ENCODE data around the gene RCSD1.
"Not testable (repeated sequence)": the region's sequence is repeated elsewhere in the genome, so short reads cannot be mapped to it uniquely, and the experiment has no call there.

The RCSD1 gene

DNA sequence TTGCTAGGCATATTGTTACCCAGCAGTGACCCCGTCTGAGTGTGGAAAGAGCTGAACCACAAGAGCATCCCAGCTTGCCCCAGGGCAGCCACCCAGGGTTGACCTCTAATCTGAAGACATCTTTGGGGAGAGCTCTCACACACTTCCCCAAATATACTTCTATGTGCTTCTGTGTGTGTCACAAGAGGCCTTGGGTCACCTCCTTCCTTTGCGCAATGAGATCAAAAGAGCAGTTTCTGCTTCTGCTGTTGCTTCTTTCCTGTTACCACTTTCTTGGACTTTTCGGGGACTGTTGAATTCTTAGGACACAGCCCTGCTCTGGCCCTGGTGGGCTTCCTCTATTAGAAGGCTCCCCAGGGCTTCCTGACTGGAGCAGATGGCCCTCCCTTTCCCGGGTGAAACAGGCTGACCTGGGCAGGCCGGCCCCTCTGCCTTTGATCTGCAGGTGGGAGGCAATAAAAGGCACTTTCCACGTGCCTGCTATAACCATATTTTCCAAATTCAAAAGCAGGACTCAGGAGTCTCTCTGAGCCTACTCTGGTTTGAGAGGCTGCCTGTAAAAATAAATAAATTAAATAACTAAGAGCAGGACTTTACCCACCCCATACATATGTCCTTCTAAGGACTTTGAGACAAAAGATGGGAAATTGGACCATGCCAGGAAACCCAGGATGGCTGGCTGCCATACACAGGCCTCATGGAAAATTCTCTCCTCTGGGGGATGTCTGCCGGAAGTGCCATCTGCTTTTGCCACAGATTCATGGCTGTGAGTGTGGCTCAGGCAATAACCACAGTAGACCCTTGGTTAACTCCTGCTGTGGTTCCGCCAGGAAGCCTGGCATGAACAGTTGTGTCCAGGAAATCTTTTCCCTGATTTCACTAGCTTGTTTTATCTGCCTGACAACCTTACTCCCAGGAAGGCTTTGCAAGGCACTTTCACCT, 28.3 kb upstream of the RCSD1 start:
- Histone ChIP-seq H3K9me3 (no peaks in the 10 kb centered on the region), H3K27me3 (no peaks in the 10 kb centered on the region), H3K4me1 (peaks cover 20% of the 10 kb centered on the region), H3K4me3 (ENCODE audit: low read depth, low read length) (no peak overlapping the region), H3K36me3 (no peaks in the 10 kb centered on the region)
- DNase-seq = peak; percentile 52
- TF ChIP-seq, protein P1, sequence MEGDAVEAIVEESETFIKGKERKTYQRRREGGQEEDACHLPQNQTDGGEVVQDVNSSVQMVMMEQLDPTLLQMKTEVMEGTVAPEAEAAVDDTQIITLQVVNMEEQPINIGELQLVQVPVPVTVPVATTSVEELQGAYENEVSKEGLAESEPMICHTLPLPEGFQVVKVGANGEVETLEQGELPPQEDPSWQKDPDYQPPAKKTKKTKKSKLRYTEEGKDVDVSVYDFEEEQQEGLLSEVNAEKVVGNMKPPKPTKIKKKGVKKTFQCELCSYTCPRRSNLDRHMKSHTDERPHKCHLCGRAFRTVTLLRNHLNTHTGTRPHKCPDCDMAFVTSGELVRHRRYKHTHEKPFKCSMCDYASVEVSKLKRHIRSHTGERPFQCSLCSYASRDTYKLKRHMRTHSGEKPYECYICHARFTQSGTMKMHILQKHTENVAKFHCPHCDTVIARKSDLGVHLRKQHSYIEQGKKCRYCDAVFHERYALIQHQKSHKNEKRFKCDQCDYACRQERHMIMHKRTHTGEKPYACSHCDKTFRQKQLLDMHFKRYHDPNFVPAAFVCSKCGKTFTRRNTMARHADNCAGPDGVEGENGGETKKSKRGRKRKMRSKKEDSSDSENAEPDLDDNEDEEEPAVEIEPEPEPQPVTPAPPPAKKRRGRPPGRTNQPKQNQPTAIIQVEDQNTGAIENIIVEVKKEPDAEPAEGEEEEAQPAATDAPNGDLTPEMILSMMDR (IDR thresholded peaks at IDR 0.05; ENCODE audit: low read depth, low read length) = no peak

DNA sequence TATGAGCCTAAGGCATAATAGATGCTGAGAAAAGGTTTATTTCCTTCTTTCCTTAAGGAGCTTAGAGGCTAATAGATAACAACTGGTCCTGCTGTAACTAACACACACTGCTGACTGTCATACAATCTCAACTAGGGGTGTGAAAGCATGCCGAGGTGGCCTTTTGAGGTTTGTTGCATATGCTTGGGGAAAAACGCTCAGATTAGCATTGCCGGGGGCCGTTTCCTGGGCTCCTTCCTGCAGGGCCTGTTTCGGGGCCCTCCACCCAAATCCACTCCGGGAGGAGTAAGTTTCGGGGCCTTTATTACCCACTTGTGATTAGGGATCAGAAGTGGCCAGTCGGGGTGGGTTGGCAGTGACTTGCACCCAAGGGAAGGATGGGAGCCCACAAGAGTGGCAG, 27.2 kb upstream of the RCSD1 start:
- Histone ChIP-seq H3K4me1 (peaks cover 20% of the 10 kb centered on the region), H3K4me3 (ENCODE audit: low read depth, low read length) (no peak overlapping the region), H3K9me3 (no peaks in the 10 kb centered on the region), H3K27me3 (no peaks in the 10 kb centered on the region), H3K36me3 (no peaks in the 10 kb centered on the region)
- TF ChIP-seq, protein P1 (IDR thresholded peaks at IDR 0.05; ENCODE audit: low read depth, low read length) = no peak
- DNase-seq = no peak

DNA sequence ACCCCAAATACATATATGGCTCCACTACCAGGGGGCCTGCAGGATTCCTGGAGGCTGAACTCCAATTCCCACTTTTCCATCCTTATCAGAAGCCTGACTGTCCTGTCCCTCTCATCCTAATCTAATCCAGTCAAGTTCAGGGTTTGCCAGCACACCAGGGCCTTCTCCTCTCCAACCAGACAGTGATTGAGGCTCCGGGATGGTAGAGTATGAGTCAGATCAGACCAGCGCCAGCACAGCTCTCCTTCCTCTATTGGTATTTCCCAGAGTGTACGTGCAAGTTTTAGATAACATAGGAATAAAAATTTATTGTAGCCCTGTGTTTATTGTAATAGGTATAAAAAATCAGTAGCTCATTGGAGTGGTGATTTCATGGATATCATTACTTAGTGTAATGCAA, 24.5 kb upstream of the RCSD1 start:
- DNase-seq = peak; percentile 37
- Histone ChIP-seq H3K9me3 (no peaks in the 10 kb centered on the region), H3K27me3 (no peaks in the 10 kb centered on the region), H3K4me3 (ENCODE audit: low read depth, low read length) (no peak overlapping the region), H3K36me3 (no peaks in the 10 kb centered on the region), H3K4me1 (peaks cover 17% of the 10 kb centered on the region)
- TF ChIP-seq, protein P1 (IDR thresholded peaks at IDR 0.05; ENCODE audit: low read depth, low read length) = no peak

DNA sequence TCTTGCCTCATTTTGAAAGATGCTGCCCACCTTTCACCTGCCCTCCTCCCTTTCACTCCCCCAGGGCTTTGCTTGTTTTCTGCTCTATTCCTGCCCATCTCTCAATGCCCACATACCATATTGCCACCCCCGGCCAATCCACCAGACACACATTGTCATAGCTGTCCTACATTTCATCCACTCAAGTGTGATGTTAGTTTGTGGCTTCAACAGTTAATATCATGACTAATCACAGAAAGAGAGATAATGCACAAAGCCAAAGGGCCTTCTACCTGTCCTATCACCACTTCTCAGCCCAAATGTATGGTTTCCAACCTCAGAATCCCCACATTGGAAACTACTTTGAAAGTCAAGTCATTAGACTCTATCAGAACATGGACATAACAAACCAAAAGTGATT, 18.0 kb upstream of the RCSD1 start:
- DNase-seq = no peak
- no peaks in the 10 kb centered on the region for H3K27me3 ChIP-seq
- TF ChIP-seq, protein P1 (IDR thresholded peaks at IDR 0.05; ENCODE audit: low read depth, low read length) = no peak
- no peak overlapping the region for H3K4me3 ChIP-seq (ENCODE audit: low read depth, low read length)
- no peaks in the 10 kb centered on the region; the same call in 1 of the 2 replicates for H3K9me3 ChIP-seq
- no peaks in the 10 kb centered on the region for H3K36me3 ChIP-seq
- peaks cover 6% of the 10 kb centered on the region for H3K4me1 ChIP-seq

DNA sequence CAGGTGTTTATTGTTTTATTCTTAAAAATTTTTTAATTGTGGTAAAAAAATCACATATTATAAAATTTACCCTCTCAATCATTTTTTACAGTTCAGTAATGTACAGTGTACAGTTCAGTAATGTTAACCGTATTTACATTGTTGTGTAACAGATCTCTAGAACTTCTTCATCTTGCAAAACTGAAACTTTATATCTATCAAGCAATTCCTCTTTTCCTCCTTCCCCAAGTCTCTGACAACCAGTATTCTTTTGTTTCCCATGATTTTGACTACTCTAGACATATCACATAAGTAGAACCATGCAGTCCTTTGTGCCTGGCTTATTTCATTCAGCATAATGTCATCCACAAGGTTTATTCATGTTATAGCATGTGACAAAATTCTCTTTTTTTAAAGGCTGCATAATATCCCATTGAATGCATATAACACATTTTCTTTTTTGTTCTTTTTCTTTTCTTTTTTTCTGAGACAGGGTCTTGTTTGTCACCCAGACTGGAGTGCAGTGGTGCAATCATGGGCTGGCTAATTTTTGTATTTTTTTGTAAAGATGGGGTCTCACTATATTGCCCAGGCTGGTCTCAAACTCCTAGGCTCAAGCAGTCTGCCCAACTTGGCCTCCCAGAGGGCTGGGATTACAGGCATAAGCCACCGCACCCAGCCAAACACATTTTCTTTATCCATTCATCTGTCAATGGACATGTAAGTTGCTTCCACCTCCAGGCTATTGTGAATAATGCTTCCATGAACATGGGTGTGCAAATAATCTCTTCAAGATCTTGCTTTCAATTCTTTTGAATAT, 17.2 kb upstream of the RCSD1 start:
- TF ChIP-seq, protein P1 (IDR thresholded peaks at IDR 0.05; ENCODE audit: low read depth, low read length) = no peak
- Histone ChIP-seq H3K4me1 (peaks cover 12% of the 10 kb centered on the region), H3K27me3 (no peaks in the 10 kb centered on the region), H3K4me3 (ENCODE audit: low read depth, low read length) (no peak overlapping the region), H3K9me3 (no peaks in the 10 kb centered on the region; the same call in 1 of the 2 replicates), H3K36me3 (no peaks in the 10 kb centered on the region)
- no peak for DNase-seq

DNA sequence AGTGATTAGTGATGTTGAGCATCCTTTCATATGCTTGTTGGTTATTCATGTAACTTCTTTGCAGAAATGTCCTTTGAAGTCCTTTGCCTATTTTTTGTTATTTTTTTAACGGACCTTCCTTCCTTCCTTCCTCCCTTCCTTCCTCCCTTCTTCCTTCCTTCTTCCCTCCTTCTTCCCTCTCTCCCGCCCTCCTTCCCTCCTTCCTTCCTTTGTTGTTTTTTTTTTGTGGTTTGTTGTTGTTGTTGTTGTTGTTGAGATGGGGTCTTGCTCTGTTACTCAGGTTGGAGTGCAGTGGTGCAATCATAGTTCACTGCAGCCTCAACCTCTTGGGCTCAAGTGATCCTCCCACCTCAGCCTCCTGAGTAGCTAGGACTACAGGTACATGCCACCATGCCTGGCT, 16.0 kb upstream of the RCSD1 start:
- DNase-seq; H3K27me3 ChIP-seq; H3K4me3 ChIP-seq (ENCODE audit: low read depth, low read length); H3K36me3 ChIP-seq; H3K9me3 ChIP-seq: not testable (repeated sequence)
- H3K4me1 ChIP-seq = peaks cover 20% of the 10 kb centered on the region

Data from BE2C (cell line).